Skeletal muscle satellite cell (primary cell): Measurements from ENCODE around the gene GLRX3.
"Not testable (repeated sequence)": the region's sequence is repeated elsewhere in the genome, so short reads cannot be mapped to it uniquely, and the experiment has no call there.

Experiments used
- H3K27me3 ChIP-seq: 2 replicates; pipeline ENCODE4 v1.7.0; 2013; ENCODE audit warnings: low read length; ENCODE audit not compliant: control insufficient read depth, insufficient read depth
- H3K36me3 ChIP-seq: 2 replicates; pipeline ENCODE4 v1.7.0; 2013; ENCODE audit warnings: mild to moderate bottlenecking, control low read depth, low read length; ENCODE audit not compliant: insufficient read depth
- H3K4me1 ChIP-seq: 2 replicates; pipeline ENCODE4 v1.7.0; 2013; ENCODE audit warnings: low read length; ENCODE audit not compliant: control insufficient read depth, insufficient read depth
- H3K4me2 ChIP-seq: 2 replicates; pipeline ENCODE4 v1.7.0; 2013; ENCODE audit warnings: mild to moderate bottlenecking, low read length
- H3K4me3 ChIP-seq: 2 replicates; pipeline ENCODE4 v1.7.0; 2013; ENCODE audit warnings: low read length
- H3K9ac ChIP-seq: 2 replicates; pipeline ENCODE4 v1.7.0; 2013; ENCODE audit warnings: mild to moderate bottlenecking, low read depth, low read length, moderate library complexity
- H3K9me3 ChIP-seq: replicated peaks from 2 replicates; pipeline ENCODE4 v1.7.0; 2013; ENCODE audit warnings: mild to moderate bottlenecking, control low read depth, low read length

Gene GLRX3

GRCh38 chr10:130201043-130201380 lies 64.8 kb downstream of the GLRX3 start:
- no peaks in the 10 kb centered on the region for H3K4me1 ChIP-seq
- no peak overlapping the region for H3K4me2 ChIP-seq
- no peak overlapping the region for H3K9ac ChIP-seq
- no peaks in the 10 kb centered on the region for H3K27me3 ChIP-seq
- H3K36me3 ChIP-seq: no peaks in the 10 kb centered on the region
- no peaks in the 10 kb centered on the region for H3K9me3 ChIP-seq
- H3K4me3 ChIP-seq: no peak overlapping the region

GRCh38 chr10:130202150-130202549 lies 66.0 kb downstream of the GLRX3 start:
- H3K27me3 ChIP-seq, H3K4me1 ChIP-seq, H3K9me3 ChIP-seq, H3K4me2 ChIP-seq, H3K9ac ChIP-seq, H3K36me3 ChIP-seq, H3K4me3 ChIP-seq: not testable (repeated sequence)

- H3K9ac ChIP-seq: no peak overlapping the region
- H3K9me3 ChIP-seq: no peaks in the 10 kb centered on the region
- no peaks in the 10 kb centered on the region for H3K27me3 ChIP-seq
- H3K36me3 ChIP-seq: no peaks in the 10 kb centered on the region
- no peak overlapping the region for H3K4me2 ChIP-seq
- H3K4me3 ChIP-seq: no peak overlapping the region
- no peaks in the 10 kb centered on the region for H3K4me1 ChIP-seq
Observed at GRCh38 chr10:130202984-130203621, 66.9 kb downstream of the GLRX3 start.

GRCh38 chr10:130203626-130204025 lies 67.4 kb downstream of the GLRX3 start:
- no peaks in the 10 kb centered on the region for H3K4me1 ChIP-seq
- no peak overlapping the region for H3K9ac ChIP-seq
- H3K4me2 ChIP-seq: no peak overlapping the region
- H3K27me3 ChIP-seq: no peaks in the 10 kb centered on the region
- H3K9me3 ChIP-seq: no peaks in the 10 kb centered on the region
- H3K4me3 ChIP-seq: no peak overlapping the region
- H3K36me3 ChIP-seq: no peaks in the 10 kb centered on the region

- Histone ChIP-seq H3K9me3 (no peaks in the 10 kb centered on the region), H3K36me3 (no peaks in the 10 kb centered on the region), H3K9ac (no peak overlapping the region), H3K4me3 (no peak overlapping the region), H3K4me1 (no peaks in the 10 kb centered on the region), H3K4me2 (no peak overlapping the region), H3K27me3 (no peaks in the 10 kb centered on the region)
Observed at GRCh38 chr10:130206216-130206737, 70.1 kb downstream of the GLRX3 start.

GRCh38 chr10:130207205-130207604 lies 71.0 kb downstream of the GLRX3 start:
- Histone ChIP-seq H3K36me3 (no peaks in the 10 kb centered on the region), H3K4me1 (no peaks in the 10 kb centered on the region), H3K4me3 (no peak overlapping the region), H3K9ac (no peak overlapping the region), H3K27me3 (no peaks in the 10 kb centered on the region), H3K9me3 (no peaks in the 10 kb centered on the region), H3K4me2 (no peak overlapping the region)

GRCh38 chr10:130208807-130209206 lies 72.6 kb downstream of the GLRX3 start:
- Histone ChIP-seq H3K9ac (no peak overlapping the region), H3K27me3 (no peaks in the 10 kb centered on the region), H3K4me1 (no peaks in the 10 kb centered on the region), H3K4me3 (no peak overlapping the region), H3K4me2 (no peak overlapping the region), H3K9me3 (no peaks in the 10 kb centered on the region), H3K36me3 (no peaks in the 10 kb centered on the region)

GRCh38 chr10:130212746-130213145 lies 76.6 kb downstream of the GLRX3 start:
- H3K4me1 ChIP-seq: no peaks in the 10 kb centered on the region
- no peaks in the 10 kb centered on the region for H3K36me3 ChIP-seq
- no peak overlapping the region for H3K4me3 ChIP-seq
- no peaks in the 10 kb centered on the region for H3K9me3 ChIP-seq
- no peak overlapping the region for H3K9ac ChIP-seq
- H3K4me2 ChIP-seq: no peak overlapping the region
- no peaks in the 10 kb centered on the region for H3K27me3 ChIP-seq

- H3K4me3 ChIP-seq: no peak overlapping the region
- no peak overlapping the region for H3K9ac ChIP-seq
- H3K4me2 ChIP-seq: no peak overlapping the region
- no peaks in the 10 kb centered on the region for H3K36me3 ChIP-seq
- no peaks in the 10 kb centered on the region for H3K4me1 ChIP-seq
- no peaks in the 10 kb centered on the region for H3K27me3 ChIP-seq
- no peaks in the 10 kb centered on the region for H3K9me3 ChIP-seq
Observed at GRCh38 chr10:130213286-130214080, 77.3 kb downstream of the GLRX3 start.

- Histone ChIP-seq H3K9ac (no peak overlapping the region), H3K4me2 (no peak overlapping the region), H3K36me3 (no peaks in the 10 kb centered on the region), H3K27me3 (no peaks in the 10 kb centered on the region), H3K9me3 (no peaks in the 10 kb centered on the region), H3K4me3 (no peak overlapping the region), H3K4me1 (no peaks in the 10 kb centered on the region)
Observed at GRCh38 chr10:130214431-130214830, 78.2 kb downstream of the GLRX3 start.

- Histone ChIP-seq H3K9ac (no peak overlapping the region), H3K36me3 (no peaks in the 10 kb centered on the region), H3K4me2 (no peak overlapping the region), H3K4me3 (no peak overlapping the region), H3K9me3 (no peaks in the 10 kb centered on the region), H3K27me3 (no peaks in the 10 kb centered on the region), H3K4me1 (no peaks in the 10 kb centered on the region)
Observed at GRCh38 chr10:130215151-130215930, 79.2 kb downstream of the GLRX3 start.
